ENCODE measurements around the gene BRD1. TPM values are rescaled to one million over a fixed set of nuclear protein-coding genes. Genes with fewer than 3 reads are reported as not detected.

The BRD1 gene
- total RNA-seq, 1 donor = 23.5 TPM

GRCh38 chr22:49727191-49727880 is 100.3 kb downstream of the BRD1 start:
- no peak overlapping the region for H2AFZ ChIP-seq (ENCODE audit: low read length)
- H3K4me3 ChIP-seq (ENCODE audit: insufficient read depth, low read length) = no peak overlapping the region
- H4K20me1 ChIP-seq (ENCODE audit: insufficient read depth, low read length) = no peaks in the 10 kb centered on the region
- peaks cover 6% of the 10 kb centered on the region for H3K27me3 ChIP-seq (ENCODE audit: insufficient read depth, low read length)
- H3K27ac ChIP-seq (ENCODE audit: low read depth, low read length) = no peak overlapping the region
- H3K79me2 ChIP-seq (ENCODE audit: insufficient read depth, low read length) = no peaks in the 10 kb centered on the region
- TF ChIP-seq, protein P1, sequence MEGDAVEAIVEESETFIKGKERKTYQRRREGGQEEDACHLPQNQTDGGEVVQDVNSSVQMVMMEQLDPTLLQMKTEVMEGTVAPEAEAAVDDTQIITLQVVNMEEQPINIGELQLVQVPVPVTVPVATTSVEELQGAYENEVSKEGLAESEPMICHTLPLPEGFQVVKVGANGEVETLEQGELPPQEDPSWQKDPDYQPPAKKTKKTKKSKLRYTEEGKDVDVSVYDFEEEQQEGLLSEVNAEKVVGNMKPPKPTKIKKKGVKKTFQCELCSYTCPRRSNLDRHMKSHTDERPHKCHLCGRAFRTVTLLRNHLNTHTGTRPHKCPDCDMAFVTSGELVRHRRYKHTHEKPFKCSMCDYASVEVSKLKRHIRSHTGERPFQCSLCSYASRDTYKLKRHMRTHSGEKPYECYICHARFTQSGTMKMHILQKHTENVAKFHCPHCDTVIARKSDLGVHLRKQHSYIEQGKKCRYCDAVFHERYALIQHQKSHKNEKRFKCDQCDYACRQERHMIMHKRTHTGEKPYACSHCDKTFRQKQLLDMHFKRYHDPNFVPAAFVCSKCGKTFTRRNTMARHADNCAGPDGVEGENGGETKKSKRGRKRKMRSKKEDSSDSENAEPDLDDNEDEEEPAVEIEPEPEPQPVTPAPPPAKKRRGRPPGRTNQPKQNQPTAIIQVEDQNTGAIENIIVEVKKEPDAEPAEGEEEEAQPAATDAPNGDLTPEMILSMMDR (IDR thresholded peaks at IDR 0.05; ENCODE audit: extremely low read depth, low read depth, low read length) = no peak
- H3K36me3 ChIP-seq (ENCODE audit: insufficient read depth, low read length) = no peaks in the 10 kb centered on the region
- H3K9me3 ChIP-seq (ENCODE audit: low read depth, low read length) = no peaks in the 10 kb centered on the region
- DNase-seq (ENCODE audit: insufficient read length, low spot score, missing footprints) = no peak
- no peaks in the 10 kb centered on the region for H3K4me1 ChIP-seq (ENCODE audit: insufficient read depth, low read length)
- H3K4me2 ChIP-seq (ENCODE audit: insufficient read depth, low read length) = no peak overlapping the region

DNA sequence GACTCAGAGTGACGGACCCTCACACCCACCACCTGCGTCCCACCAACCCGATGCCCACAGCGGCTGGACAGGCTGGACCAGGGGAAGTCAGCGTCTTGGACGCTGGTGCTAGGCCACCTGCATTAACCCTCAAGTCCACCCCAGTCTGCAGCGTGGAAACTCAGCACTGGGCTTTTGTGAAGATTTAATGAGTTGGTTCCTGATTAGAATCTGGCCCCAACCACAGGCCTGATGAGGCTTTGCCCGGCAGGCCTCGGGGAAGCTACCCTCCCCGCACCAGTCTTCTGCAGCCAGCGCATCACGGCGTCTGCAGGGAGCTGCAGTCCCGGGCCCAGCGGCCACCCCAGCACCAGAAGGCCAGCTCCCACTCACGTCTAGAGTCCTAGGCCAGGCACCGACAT is 101.0 kb downstream of the BRD1 start:
- no peaks in the 10 kb centered on the region for H4K20me1 ChIP-seq (ENCODE audit: insufficient read depth, low read length)
- no peaks in the 10 kb centered on the region for H3K9me3 ChIP-seq (ENCODE audit: low read depth, low read length)
- no peaks in the 10 kb centered on the region for H3K4me1 ChIP-seq (ENCODE audit: insufficient read depth, low read length)
- no peak overlapping the region for H2AFZ ChIP-seq (ENCODE audit: low read length)
- no peak overlapping the region for H3K4me2 ChIP-seq (ENCODE audit: insufficient read depth, low read length)
- TF ChIP-seq, protein P1 (IDR thresholded peaks at IDR 0.05; ENCODE audit: extremely low read depth, low read depth, low read length) = no peak
- H3K79me2 ChIP-seq (ENCODE audit: insufficient read depth, low read length) = no peaks in the 10 kb centered on the region
- no peak for DNase-seq (ENCODE audit: insufficient read length, low spot score, missing footprints)
- no peaks in the 10 kb centered on the region for H3K36me3 ChIP-seq (ENCODE audit: insufficient read depth, low read length)
- H3K4me3 ChIP-seq (ENCODE audit: insufficient read depth, low read length) = no peak overlapping the region
- H3K27ac ChIP-seq (ENCODE audit: low read depth, low read length) = no peak overlapping the region
- H3K27me3 ChIP-seq (ENCODE audit: insufficient read depth, low read length) = peaks cover 6% of the 10 kb centered on the region

DNA sequence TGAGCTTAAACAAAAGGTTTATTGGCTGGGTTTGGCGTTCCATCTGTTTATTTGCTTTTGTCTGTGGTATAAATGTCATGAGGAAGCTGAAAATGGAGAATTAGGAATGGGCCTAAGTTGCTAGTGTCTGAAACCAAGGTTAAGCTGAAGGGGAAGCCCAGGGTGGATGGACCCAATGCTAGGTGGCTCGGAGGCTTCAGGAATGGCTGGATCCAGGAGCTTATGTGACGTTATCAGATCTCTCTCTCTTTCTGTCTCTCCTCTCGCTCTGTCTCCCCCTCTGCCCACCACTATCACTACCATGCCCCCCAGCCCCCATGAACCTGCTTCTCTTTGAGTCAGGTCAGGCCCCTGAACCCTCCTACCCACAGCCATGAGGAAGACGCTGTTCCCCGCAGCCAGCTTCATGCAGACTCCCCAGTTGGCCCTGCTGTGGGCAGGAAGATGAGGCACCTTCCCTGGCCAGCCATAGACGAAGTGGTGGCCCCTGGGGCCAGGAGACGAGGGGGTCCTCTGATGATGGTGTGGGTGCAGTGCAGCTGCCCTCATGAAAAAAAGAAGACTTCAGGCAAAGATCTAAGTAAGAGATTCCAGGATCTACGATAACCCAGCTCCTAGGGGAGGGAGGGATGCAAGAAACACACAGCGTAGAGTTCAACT is 101.5 kb downstream of the BRD1 start:
- no peaks in the 10 kb centered on the region for H3K9me3 ChIP-seq (ENCODE audit: low read depth, low read length)
- H3K4me3 ChIP-seq (ENCODE audit: insufficient read depth, low read length) = no peak overlapping the region
- no peaks in the 10 kb centered on the region for H3K36me3 ChIP-seq (ENCODE audit: insufficient read depth, low read length)
- no peaks in the 10 kb centered on the region for H3K79me2 ChIP-seq (ENCODE audit: insufficient read depth, low read length)
- no peaks in the 10 kb centered on the region for H4K20me1 ChIP-seq (ENCODE audit: insufficient read depth, low read length)
- no peaks in the 10 kb centered on the region for H3K4me1 ChIP-seq (ENCODE audit: insufficient read depth, low read length)
- no peak overlapping the region for H3K4me2 ChIP-seq (ENCODE audit: insufficient read depth, low read length)
- TF ChIP-seq, protein P1 (IDR thresholded peaks at IDR 0.05; ENCODE audit: extremely low read depth, low read depth, low read length) = no peak
- no peak overlapping the region for H3K27ac ChIP-seq (ENCODE audit: low read depth, low read length)
- DNase-seq (ENCODE audit: insufficient read length, low spot score, missing footprints) = no peak
- peaks cover 6% of the 10 kb centered on the region for H3K27me3 ChIP-seq (ENCODE audit: insufficient read depth, low read length)
- no peak overlapping the region for H2AFZ ChIP-seq (ENCODE audit: low read length)

GRCh38 chr22:49725516-49725915 is 102.2 kb downstream of the BRD1 start:
- Histone ChIP-seq H3K27ac (ENCODE audit: low read depth, low read length) (no peak overlapping the region), H3K27me3 (ENCODE audit: insufficient read depth, low read length) (peaks cover 6% of the 10 kb centered on the region), H3K36me3 (ENCODE audit: insufficient read depth, low read length) (no peaks in the 10 kb centered on the region), H3K4me1 (ENCODE audit: insufficient read depth, low read length) (no peaks in the 10 kb centered on the region), H3K79me2 (ENCODE audit: insufficient read depth, low read length) (no peaks in the 10 kb centered on the region), H3K4me2 (ENCODE audit: insufficient read depth, low read length) (no peak overlapping the region), H3K9me3 (ENCODE audit: low read depth, low read length) (no peaks in the 10 kb centered on the region), H3K4me3 (ENCODE audit: insufficient read depth, low read length) (no peak overlapping the region), H2AFZ (ENCODE audit: low read length) (no peak overlapping the region), H4K20me1 (ENCODE audit: insufficient read depth, low read length) (no peaks in the 10 kb centered on the region)
- TF ChIP-seq, protein P1 (IDR thresholded peaks at IDR 0.05; ENCODE audit: extremely low read depth, low read depth, low read length) = no peak
- DNase-seq (ENCODE audit: insufficient read length, low spot score, missing footprints) = no peak

Measured in osteoblast (primary cell).